ENCODE measurements around the gene FAM120A. TPM values are rescaled to one million over a fixed set of nuclear protein-coding genes. Genes with fewer than 3 reads are reported as not detected.

The FAM120A gene
- total RNA-seq, 4 donors from 2014 or later, result 72.3 to 106 (median 76.1) TPM

DNA sequence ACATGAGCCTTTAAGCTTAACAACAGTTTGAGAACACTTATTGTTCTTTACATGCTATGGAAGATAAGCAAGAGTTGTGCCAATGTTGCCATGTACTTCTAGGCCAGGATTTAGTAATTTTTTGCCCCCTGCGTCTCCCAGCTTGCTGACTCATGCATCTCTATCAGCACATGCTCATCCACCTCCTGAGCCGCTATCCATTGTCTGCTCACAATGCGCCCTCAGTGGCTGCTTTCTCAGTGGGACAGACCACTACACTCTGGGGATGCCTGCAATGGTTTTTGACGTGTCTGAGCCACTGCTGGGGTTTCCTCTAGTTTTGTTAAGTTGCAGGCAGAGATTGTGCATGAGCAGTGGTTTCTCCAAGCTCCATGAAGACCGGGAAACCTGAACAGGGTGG, 74.0 kb downstream of the FAM120A start:
- Histone ChIP-seq H3K36me3 (peaks cover 0 to 66% (median 9%) of the 10 kb centered on the region in 3 donors), H3K9me3 (no peaks in the 10 kb centered on the region), H3K4me1 (peaks cover 0 to 10% (median 0%) of the 10 kb centered on the region in 4 donors), H3K4me3 (no peak overlapping the region), H3K27ac (no peak overlapping the region), H3K27me3 (no peaks in the 10 kb centered on the region)
- 85 to 96% methylated on average over 5 of the region's 5 CpGs for WGBS, 2 donors
- no peak for DNase-seq (ENCODE audit: low spot score in 2 of 2)
- TF ChIP-seq CTCF (IDR thresholded peaks at IDR 0.05) (no peak), EP300 (IDR thresholded peaks at IDR 0.05) (no peak), POLR2A (IDR thresholded peaks at IDR 0.05) (no peak)

DNA sequence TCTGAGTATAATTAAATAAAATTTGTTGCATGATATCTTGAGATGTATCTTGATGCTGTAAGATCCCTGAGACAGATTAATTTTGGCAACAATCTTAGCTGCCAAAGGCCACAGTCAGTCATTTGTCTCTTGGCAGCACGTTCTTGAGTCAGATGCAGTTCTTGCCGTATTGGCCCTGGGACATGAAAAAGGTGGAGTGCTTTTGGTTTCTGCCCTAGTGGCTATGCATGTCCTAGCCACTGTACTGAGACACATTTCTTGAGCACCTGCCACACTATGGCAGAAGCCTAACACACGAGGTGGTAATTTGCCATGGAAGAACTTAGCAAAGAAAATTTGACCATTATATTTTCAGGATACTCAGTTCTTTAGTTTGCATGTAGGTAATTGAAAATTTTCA, 79.9 kb downstream of the FAM120A start:
- Histone ChIP-seq H3K4me3 (no peak overlapping the region), H3K4me1 (peaks cover 0 to 22% (median 0%) of the 10 kb centered on the region in 4 donors), H3K27me3 (no peaks in the 10 kb centered on the region), H3K9me3 (no peaks in the 10 kb centered on the region), H3K27ac (no peak overlapping the region), H3K36me3 (peaks cover 0 to 81% (median 14%) of the 10 kb centered on the region in 3 donors)
- TF ChIP-seq EP300 (IDR thresholded peaks at IDR 0.05) (no peak), CTCF (IDR thresholded peaks at IDR 0.05) (no peak), POLR2A (IDR thresholded peaks at IDR 0.05) (no peak)
- DNase-seq (ENCODE audit: low spot score in 2 of 2), result no peak
- WGBS, 2 donors, result 68 to 70% methylated on average over 3 of the region's 3 CpGs

DNA sequence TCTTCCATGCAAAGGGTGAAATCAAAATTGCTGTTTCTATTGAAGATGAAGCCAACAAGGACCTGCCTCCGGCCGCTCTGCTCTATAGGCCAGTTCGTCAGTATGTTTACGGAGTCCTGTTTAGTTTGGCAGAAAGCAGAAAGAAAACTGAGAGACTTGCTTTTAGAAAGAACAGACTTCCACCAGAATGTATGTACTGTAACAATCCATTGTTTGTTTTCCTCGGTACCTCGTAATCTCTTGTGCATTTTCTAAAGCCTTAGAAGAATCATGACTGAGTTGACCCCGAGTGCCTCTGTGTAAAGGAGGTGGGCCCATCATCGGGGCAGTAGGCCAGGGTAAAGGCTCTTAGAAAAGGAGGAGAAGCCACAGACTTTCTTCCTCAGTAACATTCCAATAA, 80.7 kb downstream of the FAM120A start:
- no peaks in the 10 kb centered on the region for H3K27me3 ChIP-seq
- DNase-seq (ENCODE audit: low spot score in 2 of 2), result no peak
- 23 to 32% methylated on average over 8 of the region's 8 CpGs for WGBS, 2 donors
- no peak overlapping the region for H3K4me3 ChIP-seq
- peaks cover 0 to 81% (median 14%) of the 10 kb centered on the region in 3 donors for H3K36me3 ChIP-seq
- no peaks in the 10 kb centered on the region for H3K9me3 ChIP-seq
- no peak for TF ChIP-seq POLR2A (IDR thresholded peaks at IDR 0.05)
- TF ChIP-seq CTCF (IDR thresholded peaks at IDR 0.05), result no peak
- TF ChIP-seq EP300 (IDR thresholded peaks at IDR 0.05), result no peak
- peaks cover 0 to 22% (median 0%) of the 10 kb centered on the region in 4 donors for H3K4me1 ChIP-seq
- no peak overlapping the region for H3K27ac ChIP-seq

GRCh38 chr9:93533863-93534262, 82.4 kb downstream of the FAM120A start:
- H3K9me3 ChIP-seq, result no peaks in the 10 kb centered on the region
- H3K27ac ChIP-seq, result no peak overlapping the region
- 86 to 87% methylated on average over 8 of the region's 8 CpGs for WGBS, 2 donors
- no peak for DNase-seq (ENCODE audit: low spot score in 2 of 2)
- peaks cover 0 to 22% (median 0%) of the 10 kb centered on the region in 4 donors for H3K4me1 ChIP-seq
- no peaks in the 10 kb centered on the region for H3K27me3 ChIP-seq
- no peak overlapping the region for H3K4me3 ChIP-seq
- TF ChIP-seq POLR2A (IDR thresholded peaks at IDR 0.05), result no peak
- TF ChIP-seq EP300 (IDR thresholded peaks at IDR 0.05), result no peak
- no peak for TF ChIP-seq CTCF (IDR thresholded peaks at IDR 0.05)
- peaks cover 0 to 75% (median 10%) of the 10 kb centered on the region in 3 donors for H3K36me3 ChIP-seq

DNA sequence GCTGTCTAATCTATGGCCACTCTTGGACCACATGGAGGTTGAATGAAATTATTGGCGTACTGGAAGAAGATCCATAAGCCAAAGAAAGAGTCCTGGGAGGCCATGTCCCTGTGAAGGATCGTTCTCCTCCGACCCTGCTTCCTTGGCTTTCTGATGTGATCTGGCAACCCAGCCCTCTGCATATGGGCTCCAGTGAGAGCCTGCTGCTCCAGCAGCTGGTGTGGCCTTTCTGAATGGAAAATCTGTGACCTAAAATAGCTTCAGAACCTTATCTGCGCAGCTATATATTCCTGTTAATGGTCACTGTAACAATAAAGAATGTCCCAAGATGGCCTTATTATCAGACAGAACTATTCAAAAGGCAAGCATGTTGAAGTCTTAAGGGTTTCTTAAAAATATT, 84.7 kb downstream of the FAM120A start:
- H3K36me3 ChIP-seq, result peaks cover 0 to 75% (median 10%) of the 10 kb centered on the region in 3 donors
- H3K27me3 ChIP-seq, result no peaks in the 10 kb centered on the region
- WGBS, 2 donors, result 90 to 95% methylated on average over 4 of the region's 4 CpGs
- DNase-seq (ENCODE audit: low spot score in 2 of 2), result no peak
- no peaks in the 10 kb centered on the region for H3K9me3 ChIP-seq
- no peak overlapping the region for H3K27ac ChIP-seq
- peaks cover 0 to 18% (median 0%) of the 10 kb centered on the region in 4 donors for H3K4me1 ChIP-seq
- TF ChIP-seq POLR2A (IDR thresholded peaks at IDR 0.05) (no peak), CTCF (IDR thresholded peaks at IDR 0.05) (no peak)
- no peak overlapping the region for H3K4me3 ChIP-seq
